ENCODE measurements around the gene NR5A1.

NR5A1 gene

GRCh38 chr9:124505006-124505900 is 1.9 kb downstream of the NR5A1 start:
- peak; percentile 49 for TF ChIP-seq CTCF (IDR thresholded peaks at IDR 0.05; ENCODE audit: low read depth, low read length)
- peaks cover 7% of the 10 kb centered on the region for H3K9me3 ChIP-seq (ENCODE audit: severe bottlenecking)
- DNase-seq, result peak; percentile 9
- no peak overlapping the region; the same call in 1 of the 2 replicates for H3K4me3 ChIP-seq (ENCODE audit: low read depth, low read length)
- H3K27me3 ChIP-seq (ENCODE audit: insufficient read depth, low read depth, severe bottlenecking), result peaks cover 13% of the 10 kb centered on the region
- H3K36me3 ChIP-seq, result no peaks in the 10 kb centered on the region
- no peak overlapping the region for H3K27ac ChIP-seq

- no peak for TF ChIP-seq CTCF (IDR thresholded peaks at IDR 0.05; ENCODE audit: low read depth, low read length)
- H3K27ac ChIP-seq, result no peak overlapping the region
- peak; percentile 10 for DNase-seq
- H3K27me3 ChIP-seq (ENCODE audit: insufficient read depth, low read depth, severe bottlenecking), result peaks cover 13% of the 10 kb centered on the region
- H3K36me3 ChIP-seq, result no peaks in the 10 kb centered on the region
- peak overlapping the region; percentile 32 for H3K4me3 ChIP-seq (ENCODE audit: low read depth, low read length)
- peaks cover 7% of the 10 kb centered on the region for H3K9me3 ChIP-seq (ENCODE audit: severe bottlenecking)
Measured at GRCh38 chr9:124504530-124505005, 2.6 kb downstream of the NR5A1 start.

- H3K36me3 ChIP-seq, result no peaks in the 10 kb centered on the region
- H3K9me3 ChIP-seq (ENCODE audit: severe bottlenecking), result peaks cover 7% of the 10 kb centered on the region
- H3K27me3 ChIP-seq (ENCODE audit: insufficient read depth, low read depth, severe bottlenecking), result peaks cover 13% of the 10 kb centered on the region
- H3K4me3 ChIP-seq (ENCODE audit: low read depth, low read length), result peak overlapping the region; percentile 32
- no peak for TF ChIP-seq CTCF (IDR thresholded peaks at IDR 0.05; ENCODE audit: low read depth, low read length)
- H3K27ac ChIP-seq, result no peak overlapping the region
- DNase-seq, result no peak
Measured at GRCh38 chr9:124503713-124504529, 3.3 kb downstream of the NR5A1 start.

- no peaks in the 10 kb centered on the region for H3K36me3 ChIP-seq
- no peak for TF ChIP-seq CTCF (IDR thresholded peaks at IDR 0.05; ENCODE audit: low read depth, low read length)
- H3K9me3 ChIP-seq (ENCODE audit: severe bottlenecking), result peaks cover 7% of the 10 kb centered on the region
- peaks cover 13% of the 10 kb centered on the region for H3K27me3 ChIP-seq (ENCODE audit: insufficient read depth, low read depth, severe bottlenecking)
- H3K4me3 ChIP-seq (ENCODE audit: low read depth, low read length), result no peak overlapping the region
- DNase-seq, result no peak
- H3K27ac ChIP-seq, result no peak overlapping the region
Measured at GRCh38 chr9:124502711-124503702, 4.2 kb downstream of the NR5A1 start.

- no peak for TF ChIP-seq CTCF (IDR thresholded peaks at IDR 0.05; ENCODE audit: low read depth, low read length)
- Histone ChIP-seq H3K9me3 (ENCODE audit: severe bottlenecking) (peaks cover 7% of the 10 kb centered on the region), H3K36me3 (no peaks in the 10 kb centered on the region), H3K27me3 (ENCODE audit: insufficient read depth, low read depth, severe bottlenecking) (peaks cover 13% of the 10 kb centered on the region), H3K4me3 (ENCODE audit: low read depth, low read length) (no peak overlapping the region), H3K27ac (no peak overlapping the region)
- no peak for DNase-seq
Measured at GRCh38 chr9:124501771-124502320, 5.4 kb downstream of the NR5A1 start.

Measured in WERI-Rb-1 (cell line).